Activated naive CD4-positive, alpha-beta T cell treated with anti-CD3 and anti-CD28 coated beads, Interleukin-2, amount 50 U/mL, for 16 hours (primary cell): ENCODE results near the gene POPDC2.

ENCODE experiments used
- DNase-seq: peaks from one replicate; pipeline ENCODE4 v3.0.0-alpha.2; 2020

Gene POPDC2

DNA sequence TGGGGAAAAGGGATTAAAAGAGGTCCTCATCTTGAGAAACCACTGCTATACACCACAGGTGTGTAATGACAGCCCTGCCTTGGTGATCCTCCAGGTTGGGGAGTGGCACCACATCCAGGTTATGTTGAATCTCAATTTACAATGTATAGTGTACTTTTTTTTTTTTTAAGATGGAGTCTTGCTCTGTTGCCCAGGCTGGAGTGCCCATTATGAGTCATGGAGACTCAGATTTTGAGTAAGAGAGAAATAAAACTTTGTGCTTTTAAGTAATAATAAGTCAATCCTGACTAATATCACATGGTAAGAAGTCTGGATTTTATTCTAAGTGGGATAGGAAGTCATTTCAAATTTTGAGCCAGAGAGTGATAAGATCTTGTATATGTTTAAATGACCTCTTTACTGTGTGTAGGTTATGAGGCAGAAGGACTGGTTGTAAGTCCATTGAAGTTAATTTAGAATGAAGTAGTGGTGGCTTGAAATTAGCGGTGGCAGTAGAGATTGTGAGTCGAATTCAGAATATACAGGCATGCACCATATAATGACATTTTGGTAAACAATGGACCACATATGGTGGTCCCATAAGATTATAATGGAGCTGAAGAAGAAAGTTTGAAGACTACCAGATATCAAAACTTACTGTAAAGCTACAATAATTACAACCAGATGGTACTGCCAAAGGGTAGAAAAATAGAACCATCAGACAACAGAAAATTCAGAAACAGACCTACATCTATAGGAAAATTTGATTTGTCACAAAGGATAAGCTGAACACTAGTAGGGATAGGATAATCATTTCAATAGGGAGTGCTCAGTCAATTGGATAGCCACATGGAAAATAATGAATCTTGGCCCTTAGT, 20.7 kb downstream of the POPDC2 start:
- DNase-seq, result no peak

DNA sequence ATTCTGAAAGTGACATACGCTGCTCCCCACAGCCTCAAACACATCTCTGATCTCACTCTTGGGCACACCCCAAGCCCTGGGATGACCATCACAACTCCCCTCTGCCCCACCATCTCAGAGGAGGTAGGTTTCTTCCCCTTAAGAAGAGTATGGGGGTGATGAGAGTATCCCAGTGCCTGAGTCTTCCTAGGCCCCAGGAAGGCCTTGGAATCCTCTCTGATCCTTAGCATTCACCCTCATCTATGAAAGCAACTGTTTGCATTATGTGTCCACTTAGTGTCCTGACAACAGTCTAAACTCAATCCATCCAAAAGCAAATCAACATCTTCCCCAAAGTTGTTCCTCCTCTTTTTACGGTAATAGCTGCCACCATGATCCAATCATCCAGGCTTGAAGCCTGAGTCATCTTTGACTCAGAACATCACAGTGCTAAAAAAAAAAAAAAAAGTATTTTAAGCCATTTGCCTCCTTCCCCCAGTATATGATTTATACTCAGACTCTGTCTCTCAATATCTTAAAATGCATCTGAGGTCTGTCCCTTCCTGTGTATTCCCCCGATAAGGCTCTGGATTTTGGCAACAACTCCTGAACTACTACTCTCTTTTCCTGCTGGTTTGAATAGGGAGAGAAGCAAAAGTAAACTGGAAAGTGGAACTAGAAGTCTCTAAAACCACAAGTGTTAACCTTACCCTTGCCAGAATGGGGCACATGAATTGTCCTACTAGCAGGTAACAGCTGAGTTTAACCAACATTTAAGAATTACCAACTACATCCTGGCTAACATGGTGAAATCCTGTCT, 22.5 kb downstream of the POPDC2 start:
- no peak for DNase-seq

DNA sequence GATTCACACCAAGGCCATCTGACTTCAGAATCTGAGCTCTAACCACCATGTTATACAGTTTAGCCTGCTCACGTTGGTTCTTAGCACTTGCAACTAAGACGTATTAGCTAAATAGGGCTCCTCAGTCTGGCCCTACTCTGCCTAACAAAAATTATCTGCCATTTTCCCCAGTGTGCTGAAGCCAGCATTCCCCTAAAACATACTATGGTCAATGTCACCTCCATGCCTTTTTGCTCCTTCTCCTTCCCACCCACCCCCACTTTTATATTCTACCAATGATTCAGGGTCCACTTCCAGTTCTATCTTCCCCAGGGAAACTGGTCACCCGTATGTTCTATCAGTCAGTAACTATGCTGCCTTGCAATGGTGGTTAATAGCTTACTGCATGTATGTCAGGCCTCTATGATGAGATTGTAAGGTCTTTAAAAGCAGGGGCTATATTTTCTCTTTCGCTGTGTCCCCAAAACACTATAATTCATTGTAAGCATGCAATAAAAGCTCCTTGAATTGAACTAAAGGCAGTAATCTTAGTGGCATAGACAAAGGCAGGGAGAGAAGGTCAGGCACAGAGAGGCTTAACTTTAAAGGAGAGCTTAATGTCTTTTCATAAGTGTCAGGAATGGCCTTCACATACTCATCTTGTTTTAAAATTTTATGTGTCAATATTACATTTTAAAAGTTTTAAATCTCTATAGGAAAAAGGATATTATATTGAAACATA, 23.3 kb downstream of the POPDC2 start:
- no peak for DNase-seq

DNA sequence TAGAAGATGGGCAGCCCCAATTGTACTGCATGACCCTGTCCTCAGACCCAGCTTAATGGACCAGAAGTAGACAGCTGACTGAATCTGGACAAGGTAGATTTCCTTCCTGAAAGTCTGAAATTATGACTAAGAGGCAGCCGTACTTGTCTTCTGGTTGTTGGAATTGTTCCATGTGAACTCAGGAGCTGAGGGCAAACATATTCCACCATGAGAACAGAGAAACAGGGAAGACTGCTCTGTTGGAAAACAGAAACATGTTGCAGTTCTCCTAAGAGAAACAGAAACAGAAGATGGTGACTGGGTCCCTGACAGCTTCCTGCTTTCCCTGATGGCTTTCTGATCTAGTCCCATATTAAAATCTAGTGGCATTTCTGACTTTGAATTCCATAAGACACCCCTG, 24.1 kb downstream of the POPDC2 start:
- DNase-seq, result no peak

DNA sequence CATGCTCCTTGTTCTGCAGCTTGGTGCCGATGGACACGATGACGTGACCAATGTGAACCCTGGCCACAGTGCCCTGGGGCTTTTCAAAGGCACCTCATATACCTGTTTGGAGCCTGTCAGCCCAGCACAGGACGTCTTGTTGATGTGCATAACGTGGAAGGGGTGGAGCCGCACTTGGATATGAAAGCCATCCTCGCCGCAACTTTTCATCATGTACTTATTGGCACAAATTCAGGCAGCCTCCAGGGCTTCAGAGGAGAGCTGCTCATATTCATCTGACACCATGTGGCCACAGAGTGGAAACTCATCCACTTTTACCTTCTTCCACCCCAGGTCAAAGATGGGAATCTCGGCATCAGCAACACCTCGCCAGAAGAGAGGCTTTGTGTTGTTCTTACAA, 24.7 kb downstream of the POPDC2 start:
- no peak for DNase-seq

DNA sequence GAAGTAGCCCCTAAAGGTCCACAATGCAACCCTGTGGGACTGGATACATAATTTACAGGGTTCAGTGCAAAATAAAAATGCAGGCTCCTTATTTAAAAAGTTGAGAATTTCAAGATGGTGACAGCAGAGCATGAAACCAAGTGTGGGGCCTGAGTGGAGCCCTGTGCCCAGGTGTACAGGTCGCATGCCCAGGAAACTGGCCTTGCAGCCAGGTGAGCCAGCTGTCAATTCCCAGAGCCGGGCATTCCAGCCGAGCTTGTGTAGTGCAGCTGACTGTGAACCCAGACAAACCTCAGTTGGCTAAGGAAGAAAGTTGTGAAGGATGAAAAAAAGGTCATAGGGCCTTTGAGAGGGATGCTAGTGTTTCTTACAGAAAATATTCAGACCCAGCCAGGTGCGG, 27.6 kb downstream of the POPDC2 start:
- no peak for DNase-seq

DNA sequence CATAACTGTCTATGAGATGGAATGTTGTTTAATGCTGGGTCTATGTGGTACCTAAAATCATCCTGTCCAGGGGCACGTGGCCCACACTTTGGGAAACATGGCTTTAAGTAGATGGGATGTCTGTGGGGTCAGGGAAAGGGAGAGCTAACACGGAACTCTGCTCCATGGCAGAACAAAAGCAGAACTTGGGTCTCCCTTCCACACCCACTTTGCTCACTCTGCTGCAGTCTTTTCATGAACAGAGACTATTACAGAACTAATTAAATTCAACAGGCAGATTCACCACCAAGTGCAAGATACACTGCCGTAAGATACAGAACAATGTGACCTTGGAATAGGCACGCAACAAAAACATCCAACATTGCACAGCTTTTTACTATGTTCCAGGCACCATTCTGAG, 28.2 kb downstream of the POPDC2 start:
- no peak for DNase-seq

DNA sequence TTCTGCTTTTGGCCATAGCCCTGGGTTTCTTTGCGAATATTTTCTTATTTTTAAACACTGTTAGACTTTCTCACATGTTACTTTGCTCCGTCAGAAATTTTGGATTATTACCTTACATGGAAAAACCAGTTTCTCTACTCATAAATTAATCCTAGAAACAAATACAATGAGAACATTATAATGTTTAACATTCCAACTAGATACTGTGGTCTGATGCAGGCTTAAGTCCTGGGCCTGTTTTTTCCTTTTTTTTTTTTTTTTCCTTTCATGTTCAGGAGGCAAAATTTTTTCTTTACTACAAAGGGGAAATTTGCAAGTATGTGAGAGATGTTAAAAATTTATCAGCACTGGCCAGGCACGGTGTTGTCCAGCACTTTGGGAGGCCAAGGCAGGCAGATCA, 28.9 kb downstream of the POPDC2 start:
- DNase-seq, result no peak

DNA sequence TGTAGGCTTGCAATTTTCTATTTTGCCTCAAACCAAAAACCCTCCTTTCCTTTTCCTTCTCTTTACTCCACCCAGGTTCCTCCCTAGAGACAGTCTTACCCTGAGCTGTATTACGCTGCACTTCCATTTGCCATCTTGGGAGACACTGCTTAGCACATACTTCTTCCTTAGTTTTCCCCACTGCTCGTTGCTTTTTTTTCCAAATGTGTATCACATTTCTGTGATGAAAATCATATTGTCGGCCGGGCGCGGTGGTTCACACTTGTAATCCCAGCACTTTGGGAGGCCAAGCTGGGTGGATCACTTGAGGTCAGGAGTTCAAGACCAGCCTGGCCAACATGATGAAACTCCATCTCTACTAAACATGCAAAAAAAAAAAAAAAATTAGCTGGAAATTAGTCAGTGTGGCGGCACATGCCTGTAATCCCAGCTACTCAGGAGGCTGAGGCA, 29.5 kb downstream of the POPDC2 start:
- DNase-seq, result no peak

DNA sequence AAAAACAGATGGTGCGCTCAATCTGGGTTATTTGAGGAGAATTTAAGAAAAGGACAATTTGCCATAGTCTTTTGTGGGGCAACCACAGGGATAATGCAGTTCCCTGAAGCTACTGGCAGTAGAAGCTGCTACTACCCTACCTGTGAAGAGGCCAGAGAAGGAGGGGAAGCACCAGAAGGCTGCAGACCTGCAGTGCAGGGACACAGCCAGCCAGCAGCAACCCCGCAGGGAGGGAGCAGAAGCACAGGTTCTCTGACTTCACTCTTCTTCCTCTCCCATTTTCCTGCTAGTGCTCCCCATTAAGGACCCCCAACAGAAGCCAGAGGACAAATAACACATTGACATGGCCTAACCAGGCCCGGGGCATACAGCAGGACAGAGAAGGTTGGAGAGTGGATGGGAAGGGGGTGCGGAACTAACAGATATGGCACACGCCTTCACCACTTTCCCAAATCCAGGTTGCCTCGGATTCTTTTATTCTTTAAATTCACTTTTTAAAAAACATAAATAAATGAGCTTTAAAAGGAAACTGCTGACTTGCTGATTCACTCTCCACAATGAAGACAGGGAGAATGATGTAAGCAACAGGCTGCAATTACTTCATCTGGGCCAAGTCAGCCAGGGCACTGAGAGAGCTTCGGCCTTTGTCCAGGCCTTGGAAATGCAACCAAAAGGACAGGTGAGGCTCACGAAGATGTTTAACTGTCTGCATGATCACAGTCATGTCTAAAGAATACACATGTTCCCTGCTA, 30.1 kb downstream of the POPDC2 start:
- DNase-seq, result no peak

DNA sequence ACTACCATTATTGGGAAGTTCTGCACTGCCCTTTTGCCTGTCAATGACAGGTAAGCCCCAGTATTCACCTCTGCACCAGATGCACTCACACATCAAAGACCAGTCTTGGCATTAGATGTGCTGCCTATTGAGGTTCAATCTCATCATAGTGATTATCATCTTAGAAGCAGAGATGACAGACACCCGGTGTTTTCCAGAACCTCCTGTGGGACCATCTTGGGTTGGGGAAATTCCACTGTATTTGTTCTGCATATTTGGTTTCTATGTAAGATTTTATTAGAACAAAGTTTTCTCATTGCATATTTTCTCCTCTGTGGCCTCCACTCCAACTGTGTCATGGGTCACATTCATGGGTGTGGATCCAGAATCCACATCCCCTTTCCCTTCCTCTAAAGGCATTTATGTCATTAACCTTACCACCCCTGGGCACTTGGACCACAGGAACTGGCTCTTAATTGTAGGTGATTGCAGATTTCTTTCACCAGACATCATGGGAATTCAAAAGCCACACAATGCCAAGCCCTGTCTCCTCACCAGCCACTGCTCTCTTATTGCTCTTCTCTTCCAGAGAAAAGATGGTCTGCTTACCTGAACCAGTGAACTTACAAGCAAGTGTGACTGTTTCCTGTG, 31.5 kb downstream of the POPDC2 start:
- no peak for DNase-seq

DNA sequence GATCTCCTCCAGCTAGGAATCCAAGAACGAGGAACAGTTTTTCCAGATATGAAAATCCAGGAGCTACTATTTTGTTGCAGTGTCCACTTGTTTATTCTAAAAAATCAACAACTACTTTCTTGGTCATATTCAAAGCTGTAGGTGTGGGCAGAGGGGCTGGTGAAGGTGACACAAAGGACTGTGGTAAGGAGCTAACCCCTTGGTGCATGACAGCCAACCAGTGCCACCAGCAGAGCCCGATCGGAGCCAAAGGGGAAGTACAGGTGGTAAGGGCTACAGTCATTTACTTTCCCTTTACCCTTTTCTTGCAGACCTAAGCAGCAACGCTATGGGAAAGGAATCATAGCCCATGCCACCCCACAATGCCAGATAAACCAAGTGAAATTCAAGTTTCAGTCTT, 32.0 kb downstream of the POPDC2 start:
- DNase-seq, result no peak

DNA sequence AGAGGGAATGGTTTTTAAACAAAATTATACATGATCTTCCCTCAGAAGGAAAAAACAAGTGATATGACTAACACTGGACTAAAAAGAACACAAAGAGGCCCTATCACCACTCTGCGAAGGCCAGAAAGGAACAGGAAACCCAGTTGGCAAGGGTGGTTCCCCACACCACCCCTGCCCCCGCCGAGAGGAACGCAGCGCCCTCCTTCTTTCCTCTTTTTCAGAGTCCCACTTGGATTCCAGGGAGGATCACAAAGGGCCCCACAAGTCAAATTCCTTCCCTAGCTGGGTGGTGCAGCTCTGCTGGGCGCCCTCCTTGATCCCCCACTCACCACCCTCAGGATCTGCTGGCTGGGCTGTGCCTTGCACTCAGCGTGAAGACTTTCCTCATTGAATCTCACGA, 32.9 kb downstream of the POPDC2 start:
- no peak for DNase-seq

DNA sequence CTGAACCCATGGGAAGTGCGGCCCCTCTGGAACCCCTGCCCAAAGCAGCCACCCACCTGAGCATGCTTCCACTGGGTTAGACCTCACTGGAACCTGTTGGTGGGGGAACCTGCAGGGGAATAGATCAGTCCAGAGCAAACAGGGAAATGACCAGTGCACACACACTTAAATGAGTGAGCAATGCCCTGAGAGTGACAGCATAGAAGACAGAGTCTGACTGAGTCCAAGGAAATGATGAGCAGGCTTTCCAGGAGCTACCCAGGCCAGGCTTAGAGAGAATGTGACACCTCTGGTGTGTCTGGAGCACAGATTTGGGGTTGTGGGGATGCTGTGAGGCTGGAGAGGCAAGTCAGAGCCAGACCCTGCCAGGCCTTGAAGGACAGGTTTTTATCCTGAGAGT, 34.2 kb downstream of the POPDC2 start:
- DNase-seq, result no peak

DNA sequence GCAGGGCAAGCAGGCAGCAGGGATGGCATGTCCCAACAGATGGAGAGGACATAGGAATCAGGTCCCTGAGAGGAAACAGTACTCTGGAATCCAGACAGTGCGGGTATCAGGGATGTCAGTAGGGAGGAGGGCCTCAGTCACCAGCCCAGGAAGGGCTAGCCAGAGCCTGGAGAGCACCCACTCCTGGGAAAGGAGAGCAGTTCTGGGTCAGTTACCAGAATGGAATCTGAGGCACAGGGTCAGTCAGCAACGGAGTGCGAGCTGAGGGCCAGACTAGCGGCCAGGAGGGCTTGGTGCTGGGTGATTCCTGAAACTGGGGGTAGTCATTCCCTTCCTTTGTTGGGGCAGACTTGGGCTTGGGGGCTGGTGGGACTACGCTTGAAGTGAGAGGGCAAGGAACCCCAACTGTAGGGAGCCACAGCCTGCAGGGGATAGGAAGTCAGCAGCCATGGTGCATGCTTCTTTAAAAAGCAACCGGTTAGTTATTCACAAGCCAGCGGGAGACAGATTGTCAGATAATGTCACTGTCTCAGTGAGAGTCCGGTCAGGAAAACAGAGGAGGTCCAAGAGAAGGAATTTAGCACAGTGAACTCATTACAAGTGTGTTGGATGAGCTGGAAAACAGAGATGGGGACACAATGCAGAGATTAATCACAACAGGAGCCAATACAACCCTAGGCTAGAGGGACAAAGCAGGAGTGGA, 34.8 kb downstream of the POPDC2 start:
- DNase-seq, result no peak

DNA sequence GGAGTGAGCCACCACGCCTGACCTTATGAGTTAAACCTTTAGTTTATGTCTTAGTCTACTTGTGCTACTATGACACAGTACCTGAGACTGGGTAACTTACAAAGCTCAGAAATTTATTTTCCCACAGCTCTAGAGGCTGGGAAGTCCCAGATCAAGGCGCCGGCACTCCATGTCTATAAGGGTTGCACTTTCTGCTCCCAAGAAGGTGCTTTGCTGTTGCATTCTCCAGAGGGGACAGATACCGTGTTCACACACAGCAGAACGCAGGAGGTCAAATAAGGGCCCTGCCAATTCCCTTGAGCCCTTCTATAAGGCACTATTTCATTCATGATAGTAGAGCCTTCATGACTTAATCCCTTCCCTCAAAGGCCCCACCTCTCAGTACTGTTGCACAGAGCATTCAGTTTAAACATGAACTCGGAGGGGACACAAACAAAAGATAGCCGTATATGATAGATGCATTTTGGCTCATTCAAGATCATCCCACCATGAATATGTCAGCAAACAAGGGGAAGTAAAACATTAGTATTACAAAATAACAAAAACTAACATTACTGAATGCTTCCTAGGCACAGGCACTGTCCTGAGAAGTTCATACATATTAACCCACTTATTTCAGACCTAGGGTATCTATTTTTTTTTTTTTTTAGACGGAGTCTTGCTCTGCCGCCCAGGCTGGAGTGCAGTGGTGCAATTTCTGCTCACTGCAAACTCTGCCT, 36.2 kb downstream of the POPDC2 start:
- DNase-seq, result no peak

DNA sequence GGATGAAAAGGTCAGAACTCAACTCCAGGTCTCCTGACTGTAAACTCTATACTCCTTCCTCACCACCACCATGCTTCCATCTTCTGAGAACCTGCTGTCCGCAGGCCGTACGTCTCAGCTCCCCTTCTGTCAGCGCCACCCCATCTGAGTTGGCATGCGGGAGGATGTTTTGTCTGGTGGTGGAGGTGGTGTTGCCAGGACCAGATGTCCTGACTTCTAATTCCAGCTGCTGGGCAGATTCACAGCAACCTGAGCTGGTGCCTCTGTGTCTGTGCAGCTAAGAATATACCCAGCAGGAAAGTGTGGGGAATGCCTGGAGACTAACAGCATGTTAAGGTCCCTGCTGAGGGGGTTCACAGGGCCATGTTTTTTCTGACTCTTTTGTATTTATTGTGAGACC, 39.5 kb downstream of the POPDC2 start:
- no peak for DNase-seq

DNA sequence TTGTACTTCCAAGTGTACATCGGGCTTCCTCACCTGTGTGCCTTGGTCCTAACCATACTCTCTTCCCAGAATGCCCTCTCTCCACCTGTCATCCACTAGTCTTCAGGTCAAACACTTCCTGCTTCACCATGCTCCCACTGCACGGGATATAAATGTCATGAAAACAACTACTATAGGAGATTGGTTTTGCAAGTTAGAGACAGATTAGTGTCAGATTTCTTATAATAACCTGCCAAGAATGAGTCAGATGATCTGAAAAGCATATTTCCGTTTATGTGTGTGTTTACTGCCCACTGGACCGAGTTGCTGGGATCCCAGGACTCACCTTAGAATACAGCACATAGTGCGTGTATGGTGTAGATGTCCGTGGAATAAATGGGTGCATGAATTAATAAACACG, 41.3 kb downstream of the POPDC2 start:
- no peak for DNase-seq

DNA sequence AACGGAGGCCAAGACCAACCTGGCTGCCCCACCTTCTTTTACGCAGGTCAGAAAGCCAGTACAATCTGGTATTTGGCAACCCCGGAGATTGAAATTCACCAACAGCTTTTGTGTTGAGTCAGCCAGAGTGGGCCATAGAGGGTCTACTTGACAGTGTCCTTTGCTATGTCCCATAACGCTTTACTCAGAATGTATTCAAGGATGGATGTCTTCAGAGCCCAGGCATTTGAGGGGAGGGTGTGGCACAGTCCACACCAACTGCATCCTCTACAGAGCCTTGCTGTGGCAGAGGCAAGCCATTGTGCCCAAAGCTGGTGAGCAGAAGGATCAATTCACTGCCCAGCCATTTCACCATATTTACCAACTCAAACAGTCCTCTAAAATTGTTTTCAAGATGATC, 44.3 kb downstream of the POPDC2 start:
- DNase-seq, result no peak

DNA sequence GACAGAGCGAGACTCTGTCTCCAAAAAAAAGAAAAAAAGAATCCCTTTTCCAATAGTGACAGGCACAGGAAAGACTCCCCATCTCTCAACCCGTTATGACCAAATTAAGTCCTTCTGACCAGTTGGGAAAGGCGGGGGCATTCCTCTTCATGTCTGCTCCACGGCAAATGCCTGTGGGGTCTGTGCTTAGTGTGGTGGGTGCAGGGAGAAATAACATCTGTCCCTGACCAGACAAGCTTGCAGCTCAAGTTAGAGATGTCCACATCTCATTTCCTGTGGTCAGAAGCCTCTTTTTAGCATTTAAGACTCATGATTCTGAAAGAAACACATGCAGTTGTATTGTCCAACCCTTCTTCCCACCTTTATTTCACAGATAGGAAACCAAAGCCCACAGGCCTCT, 46.5 kb downstream of the POPDC2 start:
- DNase-seq, result no peak

DNA sequence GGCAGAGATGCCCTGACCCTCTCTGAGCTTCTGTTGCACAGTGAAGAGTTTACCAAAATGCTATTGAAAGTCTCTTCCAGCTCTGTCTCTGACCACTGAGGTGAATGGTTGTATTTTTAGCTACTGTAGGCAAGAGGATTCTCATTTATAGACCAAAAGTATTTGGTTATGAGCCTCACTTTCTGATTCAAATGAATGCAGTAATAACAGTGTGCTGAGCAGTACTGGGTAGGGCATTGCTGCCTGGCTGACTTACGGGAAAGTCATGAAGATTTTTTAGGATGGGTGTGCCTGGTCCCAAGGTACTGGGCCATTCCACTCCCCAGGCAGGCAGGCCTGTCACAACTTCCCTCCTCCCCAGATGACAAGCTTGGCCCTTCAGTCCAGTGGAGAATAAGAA, 47.2 kb downstream of the POPDC2 start:
- DNase-seq, result no peak
